OCI-LY3 (cell line): ENCODE data around the gene FXYD7.
"Not testable (repeated sequence)": the region's sequence is repeated elsewhere in the genome, so short reads cannot be mapped to it uniquely, and the experiment has no call there.

Experiments used
- H2AFZ ChIP-seq: fragments of 200-600, 300-600 bp; shearing (Covaris generic); 2 replicates; pipeline ENCODE4 v1.6.0; 2014; ENCODE audit warnings: antibody characterized with exemption, low read depth, low read length
- H3K27ac ChIP-seq: fragments of 200-600, 300-600 bp; sonication (generic); 2 replicates; pipeline ENCODE4 v1.5.1; 2014; ENCODE audit warnings: mild to moderate bottlenecking, low read length, moderate library complexity, mixed read lengths
- H3K27me3 ChIP-seq: fragments of 200-600, 300-600 bp; sonication (generic); 2 replicates; pipeline ENCODE4 v1.6.1; 2014; ENCODE audit warnings: low read depth, low read length, mixed read lengths
- H3K36me3 ChIP-seq: fragments of 200-600, 300-600 bp; sonication (generic); replicated peaks from 2 replicates; pipeline ENCODE3; 2014; ENCODE audit warnings: low read depth, low read length, mixed read lengths
- H3K4me1 ChIP-seq: fragments of 300-600, 200-600 bp; sonication (generic); 2 replicates; pipeline ENCODE4 v1.6.1; 2014; ENCODE audit warnings: low read length, mixed read lengths
- H3K4me2 ChIP-seq: fragments of 200-600, 300-600 bp; sonication (generic); 2 replicates; pipeline ENCODE4 v1.6.1; 2014; ENCODE audit warnings: low read length, mixed read lengths
- H3K4me3 ChIP-seq: fragments of 300-600, 200-600 bp; sonication (generic); 2 replicates; pipeline ENCODE4 v1.5.1; 2014; ENCODE audit warnings: antibody characterized with exemption, mild to moderate bottlenecking, low read length, moderate library complexity
- H3K79me2 ChIP-seq: fragments of 300-600, 200-600 bp; shearing (Covaris generic); 2 replicates; pipeline ENCODE4 v1.6.1; 2014; ENCODE audit warnings: mild to moderate bottlenecking, low read length, mixed read lengths
- H3K9ac ChIP-seq: fragments of 300-600, 200-600 bp; shearing (Covaris generic); 2 replicates; pipeline ENCODE4 v1.6.0; 2014; ENCODE audit warnings: mild to moderate bottlenecking, low read length, moderate library complexity
- H3K9me3 ChIP-seq: fragments of 200-600, 300-600 bp; shearing (Covaris generic); 2 replicates; pipeline ENCODE4 v1.6.1; 2014; ENCODE audit warnings: low read length, mixed read lengths; ENCODE audit not compliant: insufficient read depth
- H4K20me1 ChIP-seq: fragments of 200-600, 300-600 bp; sonication (generic); 2 replicates; pipeline ENCODE4 v1.6.1; 2016; ENCODE audit warnings: low read length, mixed read lengths; ENCODE audit not compliant: insufficient read depth
- CTCF ChIP-seq: fragments of 200-600, 300-600 bp; sonication (generic); IDR thresholded peaks from 2 replicates; pipeline ENCODE4 v1.5.1; 2014; ENCODE audit warnings: antibody characterized with exemption, low read length, low read depth
- EZH2phosphoT487 ChIP-seq: fragments of 200-600 bp; shearing (Covaris generic); IDR thresholded peaks from 2 replicates; pipeline ENCODE4 v1.6.1; 2018; ENCODE audit warnings: antibody characterized with exemption, mixed run types, low read depth

FXYD7 gene

GRCh38 chr19:35125749-35126623 lies 17.1 kb upstream of the FXYD7 start:
- Histone ChIP-seq H3K27me3 (peaks cover 6% of the 10 kb centered on the region; the same call in 1 of the 2 replicates), H3K9ac (no peak overlapping the region), H2AFZ (no peak overlapping the region), H3K4me2 (no peak overlapping the region), H3K36me3 (no peaks in the 10 kb centered on the region), H3K4me3 (no peak overlapping the region), H4K20me1 (no peaks in the 10 kb centered on the region), H3K4me1 (peaks cover 15% of the 10 kb centered on the region), H3K79me2 (no peaks in the 10 kb centered on the region), H3K27ac (no peak overlapping the region), H3K9me3 (no peaks in the 10 kb centered on the region)
- TF ChIP-seq EZH2phosphoT487 = no peak
- TF ChIP-seq CTCF = no peak

- Histone ChIP-seq H4K20me1 (no peaks in the 10 kb centered on the region), H3K9ac (no peak overlapping the region), H3K27ac (no peak overlapping the region), H3K9me3 (no peaks in the 10 kb centered on the region), H3K36me3 (no peaks in the 10 kb centered on the region), H3K4me2 (no peak overlapping the region), H3K79me2 (no peaks in the 10 kb centered on the region), H3K4me1 (peaks cover 14% of the 10 kb centered on the region; the same call in 1 of the 2 replicates), H3K27me3 (peaks cover 6% of the 10 kb centered on the region; the same call in 1 of the 2 replicates), H3K4me3 (no peak overlapping the region), H2AFZ (no peak overlapping the region)
- TF ChIP-seq CTCF (no peak), EZH2phosphoT487 (no peak)
Observed at GRCh38 chr19:35126624-35126959, 16.5 kb upstream of the FXYD7 start.

- no peak overlapping the region for H3K9ac ChIP-seq
- no peaks in the 10 kb centered on the region for H4K20me1 ChIP-seq
- H3K79me2 ChIP-seq = no peaks in the 10 kb centered on the region
- H3K4me1 ChIP-seq = peaks cover 14% of the 10 kb centered on the region; the same call in 1 of the 2 replicates
- no peak overlapping the region for H3K4me2 ChIP-seq
- no peaks in the 10 kb centered on the region for H3K9me3 ChIP-seq
- no peaks in the 10 kb centered on the region for H3K36me3 ChIP-seq
- peaks cover 6% of the 10 kb centered on the region; the same call in 1 of the 2 replicates for H3K27me3 ChIP-seq
- H3K27ac ChIP-seq = no peak overlapping the region
- TF ChIP-seq EZH2phosphoT487 (no peak), CTCF (no peak)
- H3K4me3 ChIP-seq = no peak overlapping the region
- H2AFZ ChIP-seq = no peak overlapping the region
Observed at GRCh38 chr19:35127871-35128270, 15.2 kb upstream of the FXYD7 start.

- Histone ChIP-seq H3K36me3 (no peaks in the 10 kb centered on the region), H3K9me3 (no peaks in the 10 kb centered on the region), H3K4me1 (peaks cover 14% of the 10 kb centered on the region; the same call in 1 of the 2 replicates), H3K27ac (no peak overlapping the region), H4K20me1 (no peaks in the 10 kb centered on the region), H3K9ac (no peak overlapping the region), H2AFZ (no peak overlapping the region), H3K79me2 (no peaks in the 10 kb centered on the region), H3K4me2 (no peak overlapping the region), H3K4me3 (no peak overlapping the region), H3K27me3 (peaks cover 12% of the 10 kb centered on the region)
- TF ChIP-seq CTCF (no peak), EZH2phosphoT487 (no peak)
Observed at GRCh38 chr19:35128398-35129057, 14.5 kb upstream of the FXYD7 start.

GRCh38 chr19:35129724-35130274 lies 13.3 kb upstream of the FXYD7 start:
- not testable (repeated sequence) for H3K4me3 ChIP-seq, H3K36me3 ChIP-seq, H3K4me1 ChIP-seq, H3K4me2 ChIP-seq, H3K27ac ChIP-seq, H4K20me1 ChIP-seq, H3K79me2 ChIP-seq, H2AFZ ChIP-seq, H3K9ac ChIP-seq, H3K9me3 ChIP-seq
- peaks cover 12% of the 10 kb centered on the region for H3K27me3 ChIP-seq
